GM21737 (cell line): ENCODE measurements around the gene ZBED1.
"Not testable (repeated sequence)": the region's sequence is repeated elsewhere in the genome, so short reads cannot be mapped to it uniquely, and the experiment has no call there.

Experiments
- ATAC-seq: cut with Tn5 transposase; IDR thresholded peaks from one replicate; pipeline ENCODE4 v1.9.1; 2021; ENCODE audit warnings: mild to moderate bottlenecking, moderate library complexity; ENCODE audit not compliant: unreplicated experiment

Gene ZBED1

GRCh38 chrX:2457289-2458133 lies 43.3 kb downstream of the ZBED1 start:
- no peak for ATAC-seq

GRCh38 chrX:2456091-2456490 lies 44.7 kb downstream of the ZBED1 start:
- not testable (repeated sequence) for ATAC-seq

- not testable (repeated sequence) for ATAC-seq
Measured at GRCh38 chrX:2454620-2455019, 46.2 kb downstream of the ZBED1 start.

GRCh38 chrX:2452799-2453198 lies 48.0 kb downstream of the ZBED1 start:
- no peak for ATAC-seq

- ATAC-seq, result no peak
Measured at GRCh38 chrX:2452317-2452784, 48.4 kb downstream of the ZBED1 start.

- no peak for ATAC-seq
Measured at GRCh38 chrX:2451501-2452316, 49.1 kb downstream of the ZBED1 start.

GRCh38 chrX:2450681-2451080 lies 50.1 kb downstream of the ZBED1 start:
- ATAC-seq, result no peak

GRCh38 chrX:2449135-2449886 lies 51.5 kb downstream of the ZBED1 start:
- ATAC-seq, result no peak

- no peak for ATAC-seq
Measured at GRCh38 chrX:2447484-2447883, 53.3 kb downstream of the ZBED1 start.

GRCh38 chrX:2446815-2447214 lies 54.0 kb downstream of the ZBED1 start:
- ATAC-seq, result no peak

- no peak for ATAC-seq
Measured at GRCh38 chrX:2445662-2446623, 54.8 kb downstream of the ZBED1 start.

- no peak for ATAC-seq
Measured at GRCh38 chrX:2442694-2443093, 58.1 kb downstream of the ZBED1 start.

- no peak for ATAC-seq
Measured at GRCh38 chrX:2441466-2441865, 59.3 kb downstream of the ZBED1 start.

- no peak for ATAC-seq
Measured at GRCh38 chrX:2439613-2440012, 61.2 kb downstream of the ZBED1 start.
